ENCODE data around the gene DNAI7. TPM values are rescaled to one million over a fixed set of nuclear protein-coding genes. Genes with fewer than 3 reads are reported as not detected.

The DNAI7 gene
- total RNA-seq, 1 experiment from 2014 or later: 0.61 TPM

GRCh38 chr12:25119020-25119419 lies 75.9 kb downstream of the DNAI7 start:
- in situ Hi-C loops (cut with HindIII; ENCODE audit: low pct_unique_long_range_greater_than_20kb, low sequenced_read_pairs): no loop called here

DNA sequence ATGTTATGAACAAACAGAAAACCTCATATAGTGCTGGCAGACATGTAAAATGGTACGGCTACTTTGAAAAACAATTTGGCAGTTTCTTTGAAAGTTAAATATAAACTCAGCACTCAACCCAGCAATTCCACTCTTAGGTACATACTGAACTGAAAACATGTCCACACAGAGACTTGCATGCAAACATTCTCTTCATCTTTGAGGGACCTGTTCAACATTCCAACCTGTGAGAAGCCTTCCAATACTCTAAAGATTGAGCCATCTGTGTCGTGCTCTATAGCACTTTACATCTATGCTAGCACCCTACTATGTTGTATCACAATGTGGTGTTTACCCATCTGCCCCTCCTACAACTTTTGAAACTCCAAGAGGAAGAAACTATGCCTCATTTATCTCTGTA lies 79.3 kb downstream of the DNAI7 start:
- no peak for DNase-seq (ENCODE audit: low read depth)
- in situ Hi-C loops (cut with HindIII; ENCODE audit: low pct_unique_long_range_greater_than_20kb, low sequenced_read_pairs): no loop called here

More at GRCh38 chr12:25119020-25119419, 75.9 kb downstream of the DNAI7 start:
- DNase-seq (ENCODE audit: low read depth): no peak

DNA sequence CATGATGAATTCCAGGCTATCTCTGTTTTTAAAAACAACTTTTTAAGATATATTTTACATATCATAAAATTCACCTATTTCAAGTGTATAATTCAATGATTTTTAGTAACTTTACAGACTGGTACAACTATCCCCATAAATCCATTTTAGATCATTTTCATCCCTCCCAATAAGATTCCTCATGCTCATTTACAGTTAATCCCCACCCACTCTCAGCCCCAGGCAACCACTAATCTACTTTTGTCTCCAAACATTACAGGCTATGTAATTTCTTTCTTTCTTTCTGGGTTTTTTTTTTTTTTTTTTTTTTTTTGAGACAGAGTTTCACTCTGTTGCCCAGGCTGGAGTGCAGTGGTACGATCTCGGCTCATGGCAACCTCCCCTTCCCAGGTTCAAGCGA lies 81.3 kb downstream of the DNAI7 start:
- in situ Hi-C loops (cut with HindIII; ENCODE audit: low pct_unique_long_range_greater_than_20kb, low sequenced_read_pairs): no loop called here
- DNase-seq (ENCODE audit: low read depth): no peak

DNA sequence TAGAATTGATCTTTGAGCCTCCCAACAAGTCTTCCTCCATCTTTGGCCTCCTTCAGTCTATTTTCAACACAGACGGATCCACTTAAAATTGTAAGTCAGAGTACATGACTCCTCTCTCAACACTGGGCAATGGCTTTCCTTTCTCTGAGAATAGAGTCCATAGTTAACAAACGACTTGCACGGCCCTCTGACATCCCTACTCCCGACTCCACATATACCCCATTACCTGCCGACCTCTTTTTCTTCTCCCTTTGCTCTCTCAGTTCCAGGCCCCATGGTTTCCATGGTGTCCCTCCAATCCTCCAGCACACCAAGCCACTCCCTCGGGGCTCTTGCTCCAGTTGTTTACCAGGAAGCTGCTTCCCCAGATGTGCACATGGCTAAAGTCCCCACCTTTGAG lies 84.7 kb downstream of the DNAI7 start:
- no peak for DNase-seq (ENCODE audit: low read depth)
- in situ Hi-C loops (cut with HindIII; ENCODE audit: low pct_unique_long_range_greater_than_20kb, low sequenced_read_pairs): no loop called here

- in situ Hi-C loops (cut with HindIII; ENCODE audit: low pct_unique_long_range_greater_than_20kb, low sequenced_read_pairs): no loop called here
- no peak for DNase-seq (ENCODE audit: low read depth)
Observed at GRCh38 chr12:25107920-25108319, 87.0 kb downstream of the DNAI7 start.

GRCh38 chr12:25106818-25107217 lies 88.1 kb downstream of the DNAI7 start:
- no peak for DNase-seq (ENCODE audit: low read depth)
- in situ Hi-C loops (cut with HindIII; ENCODE audit: low pct_unique_long_range_greater_than_20kb, low sequenced_read_pairs): no loop called here

DNA sequence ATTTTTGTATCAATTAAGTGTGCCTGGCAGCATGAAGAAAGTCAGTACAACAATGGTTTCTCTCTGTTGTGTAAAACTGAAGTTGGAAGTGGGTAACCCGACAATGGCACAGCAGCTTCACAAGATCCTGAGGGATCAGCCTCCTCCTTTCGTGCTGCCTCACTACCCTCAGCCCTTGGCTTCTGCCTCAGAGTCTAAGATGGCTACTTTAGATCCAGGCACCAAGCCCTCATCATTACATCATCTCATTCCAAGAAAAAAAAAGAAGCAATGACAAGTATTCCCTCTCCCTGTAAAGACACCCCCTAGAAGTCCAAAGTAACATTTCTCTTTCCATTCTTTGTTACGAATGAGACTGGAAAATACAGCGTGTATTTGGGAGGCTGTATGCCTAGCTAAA lies 92.6 kb downstream of the DNAI7 start:
- DNase-seq (ENCODE audit: low read depth): no peak
- in situ Hi-C loops (cut with HindIII; ENCODE audit: low pct_unique_long_range_greater_than_20kb, low sequenced_read_pairs): no loop called here

- in situ Hi-C loops (cut with HindIII; ENCODE audit: low pct_unique_long_range_greater_than_20kb, low sequenced_read_pairs): no loop called here
- no peak for DNase-seq (ENCODE audit: low read depth)
Observed at GRCh38 chr12:25101092-25101445, 93.9 kb downstream of the DNAI7 start.

DNA sequence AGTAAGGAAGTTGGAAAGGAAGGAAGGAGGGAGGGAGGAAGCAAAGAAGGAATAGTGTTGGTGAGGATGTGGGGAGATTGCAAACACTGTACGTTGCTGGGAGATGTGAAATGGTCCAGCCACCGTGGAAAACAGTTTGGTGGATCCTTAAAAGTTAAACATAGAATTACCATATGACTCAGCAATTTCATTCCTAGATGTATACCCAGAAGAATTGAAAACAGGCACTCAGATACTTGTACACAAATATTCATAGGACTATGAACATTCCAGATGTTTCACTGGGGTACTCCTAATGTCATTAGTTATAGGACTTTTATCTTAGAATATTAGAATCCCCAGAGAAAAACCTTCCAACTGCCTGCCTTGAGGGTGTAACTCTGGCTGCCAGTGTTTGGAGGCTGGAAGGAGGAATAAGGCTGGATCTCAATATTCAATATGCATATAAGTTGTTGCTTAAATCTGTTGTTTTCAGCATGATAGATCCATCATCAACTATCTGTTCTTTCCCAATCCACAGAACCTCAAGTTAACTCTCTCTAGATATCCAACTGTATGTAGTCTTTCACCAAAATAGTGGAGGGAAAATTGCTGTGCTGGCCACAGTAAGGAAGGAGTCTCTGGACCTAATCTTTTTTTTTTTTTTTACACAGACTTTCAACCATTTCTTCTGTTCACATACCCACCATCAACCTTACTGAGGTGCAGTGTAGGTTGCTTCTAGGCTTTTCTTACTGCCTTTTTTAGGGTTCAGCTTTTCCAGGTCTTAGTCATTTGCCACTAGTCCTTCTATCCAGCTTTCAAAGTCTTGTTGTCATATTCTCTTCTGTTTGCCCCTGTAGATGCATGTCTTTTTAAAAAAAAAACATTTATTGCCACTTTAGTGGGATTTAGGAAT lies 94.5 kb downstream of the DNAI7 start:
- in situ Hi-C loops (cut with HindIII; ENCODE audit: low pct_unique_long_range_greater_than_20kb, low sequenced_read_pairs): no loop called here
- no peak for DNase-seq (ENCODE audit: low read depth)

DNA sequence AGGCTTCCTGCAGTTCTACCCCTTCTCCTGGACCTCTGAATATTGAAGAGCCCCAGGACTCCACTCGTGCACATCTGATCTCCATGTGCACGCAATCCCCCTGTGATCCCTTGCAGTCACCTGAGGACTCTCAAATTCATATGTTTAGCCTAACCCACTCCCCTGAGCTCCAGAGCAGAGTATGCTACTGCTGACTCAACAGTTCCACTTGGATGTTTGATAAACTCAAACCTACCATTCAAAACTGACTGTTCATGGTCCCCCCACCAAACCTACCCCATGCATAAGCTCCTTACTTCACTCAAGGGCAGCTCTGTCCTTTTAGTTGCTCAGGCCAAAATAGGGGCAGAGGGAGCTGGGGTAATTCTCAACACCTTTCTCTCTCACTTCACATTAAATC lies 96.0 kb downstream of the DNAI7 start:
- in situ Hi-C loops (cut with HindIII; ENCODE audit: low pct_unique_long_range_greater_than_20kb, low sequenced_read_pairs): no loop called here
- no peak for DNase-seq (ENCODE audit: low read depth)

- no peak for DNase-seq (ENCODE audit: low read depth)
- in situ Hi-C loops (cut with HindIII; ENCODE audit: low pct_unique_long_range_greater_than_20kb, low sequenced_read_pairs): no loop called here
Observed at GRCh38 chr12:25089738-25090137, 105.2 kb downstream of the DNAI7 start.

DNA sequence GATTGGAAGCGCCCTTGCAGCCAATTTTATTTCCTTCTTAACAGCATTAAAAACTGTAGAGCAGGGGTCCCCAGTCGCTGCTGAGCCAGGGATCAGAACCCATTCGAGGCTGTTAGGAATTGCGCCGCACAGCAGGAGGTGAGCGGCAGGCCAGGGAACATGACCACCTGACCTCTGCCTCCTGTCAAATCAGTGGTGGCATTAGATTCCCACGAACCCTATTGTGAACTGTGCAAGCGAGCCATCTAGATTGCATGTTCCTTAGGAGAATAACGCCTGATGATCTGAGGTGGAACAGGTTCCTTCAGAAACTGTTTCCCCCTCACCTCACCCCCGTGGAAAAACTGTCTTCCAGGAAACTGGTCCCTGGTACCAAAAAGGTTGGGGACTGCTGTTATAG lies 107.4 kb downstream of the DNAI7 start:
- in situ Hi-C loops (cut with HindIII; ENCODE audit: low pct_unique_long_range_greater_than_20kb, low sequenced_read_pairs): no loop called here
- no peak for DNase-seq (ENCODE audit: low read depth)

DNA sequence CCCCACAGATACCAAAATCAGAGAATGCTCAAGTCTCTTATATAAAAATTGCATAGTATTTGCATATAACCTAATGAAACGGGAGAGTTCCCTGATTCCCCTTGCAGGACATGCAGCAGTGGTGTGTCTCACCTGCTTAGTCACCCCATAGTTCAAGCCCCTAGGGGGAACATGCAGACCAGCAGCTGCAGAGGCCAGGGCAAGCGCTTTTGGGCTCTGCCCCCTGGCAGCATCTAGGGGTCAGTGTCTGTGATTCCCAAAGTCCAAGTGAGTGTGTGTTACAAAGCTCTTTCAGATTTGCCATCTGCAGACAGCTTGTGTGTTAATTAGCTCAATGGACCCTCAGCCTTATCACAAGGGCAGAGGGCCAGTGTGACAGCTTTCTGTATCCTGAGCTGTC lies 110.1 kb downstream of the DNAI7 start:
- in situ Hi-C loops (cut with HindIII; ENCODE audit: low pct_unique_long_range_greater_than_20kb, low sequenced_read_pairs): no loop called here
- DNase-seq (ENCODE audit: low read depth): no peak

GRCh38 chr12:25083211-25083610 lies 111.7 kb downstream of the DNAI7 start:
- DNase-seq (ENCODE audit: low read depth): no peak
- in situ Hi-C loops (cut with HindIII; ENCODE audit: low pct_unique_long_range_greater_than_20kb, low sequenced_read_pairs): no loop called here

DNA sequence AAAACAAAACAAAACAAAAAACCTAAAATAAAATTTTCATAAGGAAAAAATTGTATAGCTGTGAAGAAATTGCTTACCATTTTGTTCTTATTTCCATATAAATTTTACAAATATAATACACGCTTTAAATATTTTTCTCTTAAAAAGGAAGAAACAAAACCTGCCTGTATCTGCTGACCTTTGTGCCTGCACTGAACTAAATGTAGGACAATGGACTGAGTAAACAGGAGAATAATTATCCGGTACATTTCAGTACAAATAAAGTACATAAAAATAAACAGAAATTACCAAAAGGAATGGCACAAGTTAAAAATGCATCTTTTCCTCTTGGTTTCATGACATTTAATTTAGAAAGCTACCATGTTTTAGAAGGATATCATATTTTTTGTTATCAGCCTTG lies 112.3 kb downstream of the DNAI7 start:
- in situ Hi-C loops (cut with HindIII; ENCODE audit: low pct_unique_long_range_greater_than_20kb, low sequenced_read_pairs): no loop called here
- no peak for DNase-seq (ENCODE audit: low read depth)

- no peak for DNase-seq (ENCODE audit: low read depth)
- in situ Hi-C loops (cut with HindIII; ENCODE audit: low pct_unique_long_range_greater_than_20kb, low sequenced_read_pairs): no loop called here
Observed at GRCh38 chr12:25079393-25079792, 115.6 kb downstream of the DNAI7 start.

DNA sequence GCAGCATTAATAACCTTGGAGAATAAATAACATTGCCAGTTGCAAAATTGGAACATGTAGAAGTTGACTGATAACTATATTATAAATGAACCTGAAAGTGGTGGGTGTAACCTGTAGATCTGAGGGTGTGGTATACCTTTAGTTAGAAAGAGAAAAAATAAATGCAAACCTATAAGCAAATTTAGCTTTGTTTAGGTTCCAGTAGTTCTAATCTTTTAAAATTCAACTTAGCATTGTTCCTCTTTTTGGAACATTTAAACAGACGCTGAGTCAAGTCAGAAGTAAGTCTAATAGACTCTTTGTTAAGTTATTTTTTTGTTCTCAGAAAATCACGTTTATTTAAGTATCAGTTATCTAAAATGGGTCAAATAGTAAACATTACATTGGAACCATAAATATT lies 120.0 kb downstream of the DNAI7 start:
- DNase-seq (ENCODE audit: low read depth): no peak
- in situ Hi-C loops (cut with HindIII; ENCODE audit: low pct_unique_long_range_greater_than_20kb, low sequenced_read_pairs): no loop called here

DNA sequence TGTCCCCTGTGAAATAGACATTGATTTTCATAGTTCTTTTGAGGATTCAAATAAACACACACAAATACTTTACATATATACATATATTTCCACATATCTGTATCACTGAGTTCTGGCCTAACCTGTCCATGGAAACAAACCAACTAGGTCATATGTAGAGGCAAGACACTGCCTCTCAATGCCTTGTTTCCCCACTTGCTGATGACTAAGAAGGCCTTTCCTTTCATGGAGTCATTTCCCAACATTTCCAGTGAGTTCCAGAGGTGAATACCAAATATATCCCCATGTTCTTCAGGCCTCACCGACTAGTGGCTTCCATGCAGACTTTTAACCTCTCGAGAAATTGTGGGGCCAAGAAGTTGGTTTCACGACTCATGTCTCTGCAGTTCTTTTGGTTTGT lies 120.8 kb downstream of the DNAI7 start:
- DNase-seq (ENCODE audit: low read depth): no peak
- in situ Hi-C loops (cut with HindIII; ENCODE audit: low pct_unique_long_range_greater_than_20kb, low sequenced_read_pairs): no loop called here

DNA sequence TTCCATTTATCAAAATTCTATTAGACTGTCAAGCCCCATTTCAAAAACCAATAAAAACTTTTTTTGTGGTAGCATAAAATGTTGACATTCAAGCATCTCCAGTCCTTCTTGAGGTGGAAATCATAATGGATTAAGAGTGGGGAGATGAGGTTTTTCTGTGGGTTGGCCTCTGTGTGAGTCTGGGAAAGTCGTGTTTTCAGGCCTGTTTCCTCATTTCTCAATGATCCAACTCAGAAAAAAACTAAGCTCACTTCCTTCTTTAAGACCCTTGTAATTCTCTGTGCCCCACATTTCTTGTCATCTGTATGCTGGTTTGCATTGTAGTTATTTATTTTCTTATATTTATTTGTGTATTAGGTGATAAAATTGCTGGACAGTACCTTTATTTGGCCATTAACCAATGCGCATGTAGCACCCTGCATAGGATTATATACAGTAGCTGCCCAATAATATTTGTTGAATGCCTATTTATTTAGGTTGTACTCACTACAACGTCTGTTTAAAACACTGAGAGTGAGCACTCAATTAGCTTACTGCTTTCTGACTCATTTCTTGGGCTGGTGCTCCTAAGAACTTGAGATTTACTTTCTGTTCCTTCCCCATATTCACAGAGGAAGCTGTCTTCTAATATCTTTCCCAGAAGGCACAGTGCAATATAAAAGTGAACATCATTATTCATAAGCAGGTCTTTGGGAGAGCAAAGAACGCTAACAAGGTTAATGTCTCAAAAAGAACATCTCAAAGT lies 121.9 kb downstream of the DNAI7 start:
- no peak for DNase-seq (ENCODE audit: low read depth)
- in situ Hi-C loops (cut with HindIII; ENCODE audit: low pct_unique_long_range_greater_than_20kb, low sequenced_read_pairs): no loop called here

GRCh38 chr12:25071366-25071765 lies 123.6 kb downstream of the DNAI7 start:
- DNase-seq (ENCODE audit: low read depth): no peak
- in situ Hi-C loops (cut with HindIII; ENCODE audit: low pct_unique_long_range_greater_than_20kb, low sequenced_read_pairs): no loop called here
